Mesothelial cell of epicardium (in vitro differentiated cells): Measurements from ENCODE around the gene CRYAA. TPM values are rescaled to one million over a fixed set of nuclear protein-coding genes. Genes with fewer than 3 reads are reported as not detected.
A peak's percentile ranks its signal among the peaks of the same experiment; 100 is the strongest.
"Not testable (repeated sequence)": the region's sequence is repeated elsewhere in the genome, so short reads cannot be mapped to it uniquely, and the experiment has no call there.

ENCODE experiments used
- DNase-seq, 2 experiments: peaks; one replicate each; pipeline ENCODE4 v3.0.0; 2021; ENCODE audit warnings: low spot score in 2 of 2; ENCODE audit not compliant: unreplicated experiment in 2 of 2
- H3K27ac Mint-ChIP-seq: 2 replicates; pipeline ENCODE4 v1.8.0; 2021; ENCODE audit warnings: mixed read lengths
- H3K27me3 Mint-ChIP-seq: 2 replicates; pipeline ENCODE4 v1.8.0; 2021; ENCODE audit warnings: low read depth, mixed read lengths
- H3K36me3 Mint-ChIP-seq: 2 replicates; pipeline ENCODE4 v1.8.0; 2021; ENCODE audit warnings: mixed read lengths
- H3K4me1 Mint-ChIP-seq: 2 replicates; pipeline ENCODE4 v1.8.0; 2021; ENCODE audit warnings: mixed read lengths
- H3K4me3 Mint-ChIP-seq: 2 replicates; pipeline ENCODE4 v1.8.0; 2021; ENCODE audit warnings: mild to moderate bottlenecking, moderate library complexity, mixed read lengths
- H3K9me3 Mint-ChIP-seq: 2 replicates; pipeline ENCODE4 v1.8.0; 2021; ENCODE audit warnings: mixed read lengths
- total RNA-seq: library from RNA; stranded (reverse); gene quantifications from 3 replicates; pipeline ENCODE4 v1.2.1, GENCODE V29; 2021

The CRYAA gene
- total RNA-seq, 1 donor from 2014 or later = not detected

- H3K27me3 Mint-ChIP-seq, H3K9me3 Mint-ChIP-seq, H3K36me3 Mint-ChIP-seq, H3K4me1 Mint-ChIP-seq, H3K27ac Mint-ChIP-seq, H3K4me3 Mint-ChIP-seq: not testable (repeated sequence)
- DNase-seq = peak in 1 of 2 experiments; percentile 31
Observed at GRCh38 chr21:43169230-43169886, 550 bp downstream of the CRYAA start.

GRCh38 chr21:43169891-43170290 lies 1.1 kb downstream of the CRYAA start:
- not testable (repeated sequence) for H3K27me3 Mint-ChIP-seq, H3K4me3 Mint-ChIP-seq, DNase-seq, H3K27ac Mint-ChIP-seq, H3K36me3 Mint-ChIP-seq, H3K9me3 Mint-ChIP-seq, H3K4me1 Mint-ChIP-seq

GRCh38 chr21:43172812-43173211 lies 4.0 kb downstream of the CRYAA start:
- not testable (repeated sequence) for H3K4me1 Mint-ChIP-seq, H3K27me3 Mint-ChIP-seq, H3K36me3 Mint-ChIP-seq, H3K27ac Mint-ChIP-seq, DNase-seq, H3K9me3 Mint-ChIP-seq, H3K4me3 Mint-ChIP-seq

GRCh38 chr21:43173438-43173837 lies 4.6 kb downstream of the CRYAA start:
- not testable (repeated sequence) for H3K4me3 Mint-ChIP-seq, H3K4me1 Mint-ChIP-seq, H3K27ac Mint-ChIP-seq, H3K27me3 Mint-ChIP-seq, H3K9me3 Mint-ChIP-seq, DNase-seq, H3K36me3 Mint-ChIP-seq

- not testable (repeated sequence) for H3K4me1 Mint-ChIP-seq, H3K36me3 Mint-ChIP-seq, DNase-seq, H3K27me3 Mint-ChIP-seq, H3K9me3 Mint-ChIP-seq, H3K27ac Mint-ChIP-seq, H3K4me3 Mint-ChIP-seq
Observed at GRCh38 chr21:43173930-43174329, 5.1 kb downstream of the CRYAA start.

GRCh38 chr21:43174998-43175397 lies 6.2 kb downstream of the CRYAA start:
- not testable (repeated sequence) for DNase-seq, H3K36me3 Mint-ChIP-seq, H3K4me3 Mint-ChIP-seq, H3K27me3 Mint-ChIP-seq, H3K4me1 Mint-ChIP-seq, H3K27ac Mint-ChIP-seq, H3K9me3 Mint-ChIP-seq

GRCh38 chr21:43176621-43177020 lies 7.8 kb downstream of the CRYAA start:
- DNase-seq, H3K9me3 Mint-ChIP-seq, H3K4me1 Mint-ChIP-seq, H3K27ac Mint-ChIP-seq, H3K27me3 Mint-ChIP-seq, H3K4me3 Mint-ChIP-seq, H3K36me3 Mint-ChIP-seq: not testable (repeated sequence)

- H3K4me3 Mint-ChIP-seq, H3K27ac Mint-ChIP-seq, H3K9me3 Mint-ChIP-seq, H3K27me3 Mint-ChIP-seq, DNase-seq, H3K4me1 Mint-ChIP-seq, H3K36me3 Mint-ChIP-seq: not testable (repeated sequence)
Observed at GRCh38 chr21:43177043-43177906, 8.5 kb downstream of the CRYAA start.

GRCh38 chr21:43178175-43178826 lies 9.5 kb downstream of the CRYAA start:
- not testable (repeated sequence) for DNase-seq, H3K4me1 Mint-ChIP-seq, H3K9me3 Mint-ChIP-seq, H3K27me3 Mint-ChIP-seq, H3K36me3 Mint-ChIP-seq, H3K27ac Mint-ChIP-seq, H3K4me3 Mint-ChIP-seq

- H3K27me3 Mint-ChIP-seq, DNase-seq, H3K4me1 Mint-ChIP-seq, H3K9me3 Mint-ChIP-seq, H3K27ac Mint-ChIP-seq, H3K36me3 Mint-ChIP-seq, H3K4me3 Mint-ChIP-seq: not testable (repeated sequence)
Observed at GRCh38 chr21:43181033-43181432, 12.2 kb downstream of the CRYAA start.

- not testable (repeated sequence) for H3K27me3 Mint-ChIP-seq, H3K4me1 Mint-ChIP-seq, H3K9me3 Mint-ChIP-seq, H3K36me3 Mint-ChIP-seq, H3K4me3 Mint-ChIP-seq, DNase-seq, H3K27ac Mint-ChIP-seq
Observed at GRCh38 chr21:43187268-43187667, 18.5 kb downstream of the CRYAA start.
